ENCODE measurements around the gene UAP1. TPM values are rescaled to one million over a fixed set of nuclear protein-coding genes. Genes with fewer than 3 reads are reported as not detected.
A peak's percentile ranks its signal among the peaks of the same experiment; 100 is the strongest.

UAP1 gene
- total and polyA plus RNA-seq, 2 donors (not counting 3 experiments of a cell fraction or from before 2014, with no cell fraction given): 30.6 to 89.8 TPM

GRCh38 chr1:162537216-162537615 is 24.3 kb upstream of the UAP1 start:
- CTCF ChIA-PET: no interaction called here
- TF ChIP-seq FOS (IDR thresholded peaks at IDR 0.05; ENCODE audit: borderline replicate concordance, insufficient read depth, low read length) (no peak), MYC (IDR thresholded peaks at IDR 0.05; ENCODE audit: low read depth, low read length) (no peak), JUN (IDR thresholded peaks at IDR 0.05; ENCODE audit: borderline replicate concordance, insufficient read depth, insufficient read length, low read depth) (no peak), POLR2A (IDR thresholded peaks at IDR 0.05; ENCODE audit: low read depth, low read length) (no peak), POLR2AphosphoS5 (IDR thresholded peaks at IDR 0.05; ENCODE audit: insufficient read depth, low read depth, low read length) (no peak), EZH2 (IDR thresholded peaks at IDR 0.05; ENCODE audit: borderline replicate concordance, low read depth, low read length, severe bottlenecking) (no peak), GATA2 (IDR thresholded peaks at IDR 0.05; ENCODE audit: insufficient read depth, insufficient read length, low read depth, low read length) (no peak), CTCF (IDR thresholded peaks at IDR 0.05; ENCODE audit: extremely low read depth in 1 of 2, insufficient read depth in 1 of 2, low read depth in 1 of 2, low read length in 2 of 2) (no peak), MAX (IDR thresholded peaks at IDR 0.05; ENCODE audit: insufficient read depth, insufficient read length) (no peak)
- no peaks in the 10 kb centered on the region for H3K9me3 ChIP-seq (replicated peaks; ENCODE audit: control insufficient read depth, insufficient read depth, low read length)

More at GRCh38 chr1:162537216-162537615, 24.3 kb upstream of the UAP1 start:
- Histone ChIP-seq H3K4me1 (ENCODE audit: control insufficient read depth, extremely low read depth, insufficient read depth, low read length) (peaks cover 46% of the 10 kb centered on the region), H2AFZ (ENCODE audit: low read depth, low read length) (peak overlapping the region; percentile 42), H4K20me1 (replicated peaks; ENCODE audit: control insufficient read depth, extremely low read depth, insufficient read depth, low read length) (no peaks in the 10 kb centered on the region), H3K9me1 (replicated peaks; ENCODE audit: control insufficient read depth, extremely low read depth, insufficient read depth, low read length) (no peaks in the 10 kb centered on the region), H3K79me2 (ENCODE audit: control insufficient read depth, insufficient read depth, low read length) (no peaks in the 10 kb centered on the region), H3K4me3 (replicated peaks in 1 of 3; ENCODE audit: insufficient read depth in 1 of 3, low read depth in 1 of 3, low read length in 3 of 3) (no peak overlapping the region), H3K27me3 (ENCODE audit: control insufficient read depth in 2 of 2, insufficient read depth in 2 of 2, low read length in 2 of 2) (no peaks in the 10 kb centered on the region), H3K4me2 (ENCODE audit: insufficient read depth, low read length) (no peak overlapping the region), H3K27ac (ENCODE audit: insufficient read depth, low read depth, low read length) (no peak overlapping the region), H3K9ac (replicated peaks; ENCODE audit: extremely low read depth, insufficient read depth, low read length) (no peak overlapping the region), H3K36me3 (ENCODE audit: control insufficient read depth in 2 of 2, extremely low read depth in 1 of 2, insufficient read depth in 2 of 2, low read length in 2 of 2) (no peaks in the 10 kb centered on the region)
- dilution Hi-C loops (cut with MboI; ENCODE audit: extremely low pct_ligation_motif_present, low sequenced_read_pairs): no loop called here
- POLR2A ChIA-PET: no interaction called here
- no TSS peak for BruUV-seq (replicated peaks)
- no peak for FAIRE-seq
- intact Hi-C loops (cut with micrococcal nuclease): no loop called here
- DNase-seq (ENCODE audit: low read depth, low spot score): no peak
